Umbilical cord (tissue), 2 donors: Measurements from ENCODE around the gene ANKRD11. TPM values are rescaled to one million over a fixed set of nuclear protein-coding genes. Genes with fewer than 3 reads are reported as not detected.
"Not testable (repeated sequence)": the region's sequence is repeated elsewhere in the genome, so short reads cannot be mapped to it uniquely, and the experiment has no call there.

Experiments
- DNase-seq: peaks from one replicate; pipeline ENCODE4 v3.0.0-alpha.2; 2015; ENCODE audit warnings: low spot score
- total RNA-seq: library from RNA; depleted of rRNA; stranded (reverse); fragments of >200 nt; gene quantifications from one replicate; pipeline ENCODE4 v1.2.3, GENCODE V29; 2014; ENCODE audit warnings: low replicate concordance; ENCODE audit not compliant: insufficient read depth

The ANKRD11 gene
- total RNA-seq, 1 donor from 2014 or later: 43.8 TPM

GRCh38 chr16:89384282-89384681, 106.1 kb downstream of the ANKRD11 start:
- DNase-seq: no peak

DNA sequence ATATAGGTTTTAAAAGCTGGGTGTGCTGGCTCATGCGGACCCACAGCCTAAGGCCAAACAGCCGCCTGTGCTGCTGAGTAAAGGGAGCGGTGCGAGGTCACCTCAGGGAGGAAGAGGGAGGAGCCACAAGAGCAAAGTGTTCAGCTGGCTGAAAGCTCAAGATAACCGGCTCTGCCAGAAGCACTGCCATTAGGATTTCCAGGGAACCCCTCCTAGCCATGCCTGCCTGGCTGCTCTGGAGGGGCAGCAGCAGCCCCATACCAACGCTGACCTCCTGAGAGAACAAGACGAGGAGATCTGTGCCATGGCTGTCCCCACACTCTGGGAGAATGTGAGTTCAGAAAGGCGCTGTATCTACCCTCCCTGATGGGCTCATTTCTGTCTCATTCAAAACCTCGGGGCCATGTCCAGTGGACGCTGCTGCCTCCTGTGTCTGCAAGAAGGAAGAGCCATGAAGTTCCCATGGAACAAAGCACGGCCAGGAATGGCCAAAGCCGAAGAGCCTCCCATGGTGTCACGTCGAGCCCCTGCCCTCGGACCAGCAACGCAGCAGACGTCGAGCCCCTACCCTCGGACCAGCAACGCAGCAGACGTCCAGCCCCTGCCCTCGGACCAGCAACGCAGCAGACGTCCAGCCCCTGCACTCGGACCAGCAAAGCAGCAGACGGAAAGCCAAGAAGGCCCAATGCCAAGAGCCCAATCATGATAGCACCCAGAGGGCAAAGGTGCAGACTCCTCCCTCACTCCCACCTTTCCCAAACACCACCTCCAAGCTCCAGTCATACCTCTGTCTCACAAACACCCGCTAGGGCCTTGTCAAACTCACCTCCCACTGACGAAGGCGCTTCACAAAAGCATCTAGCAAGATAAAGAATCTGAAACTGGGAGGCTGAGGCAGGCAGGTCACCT, 107.0 kb downstream of the ANKRD11 start:
- peak; percentile 70 for DNase-seq

DNA sequence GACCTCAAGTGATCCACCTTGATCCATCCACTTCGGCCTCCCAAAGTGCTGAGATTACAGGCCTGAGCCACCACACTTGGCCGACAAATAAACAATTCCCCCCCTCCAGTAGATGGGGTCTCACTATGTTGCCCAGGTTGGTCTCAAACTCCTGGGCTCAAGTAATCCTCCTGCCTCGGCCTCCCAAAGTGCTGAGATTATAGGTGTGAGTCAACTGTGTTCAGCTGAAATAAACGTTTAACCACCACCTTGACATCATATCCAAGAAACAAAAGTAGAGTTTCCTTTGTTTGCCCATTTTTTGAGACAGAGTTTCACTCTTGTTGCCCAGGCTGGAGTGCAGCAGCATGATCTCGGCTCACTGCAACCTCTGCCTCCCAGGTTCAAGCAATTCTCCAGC, 107.8 kb downstream of the ANKRD11 start:
- DNase-seq: not testable (repeated sequence)

- no peak for DNase-seq
Observed at GRCh38 chr16:89381788-89382187, 108.6 kb downstream of the ANKRD11 start.

DNA sequence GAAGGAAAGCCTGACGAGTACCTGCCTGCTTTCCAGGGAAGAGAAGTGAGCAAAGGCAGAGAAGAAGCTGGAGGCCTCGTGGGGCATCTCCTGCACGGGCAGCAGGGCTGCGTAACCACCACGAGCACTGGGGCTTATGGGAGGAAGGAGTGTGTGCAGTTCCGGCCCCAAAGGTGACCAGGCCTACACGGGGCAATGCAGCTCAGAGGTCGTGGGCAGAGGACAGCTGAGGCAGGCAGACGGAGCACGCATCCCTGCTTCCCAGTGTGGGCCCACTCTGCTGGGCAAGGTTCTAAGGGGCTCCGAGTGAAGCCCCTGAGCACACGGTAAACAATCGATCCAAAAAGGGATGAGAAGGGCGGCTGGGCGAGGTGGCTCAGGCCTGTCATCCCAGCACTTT, 109.7 kb downstream of the ANKRD11 start:
- no peak for DNase-seq

DNA sequence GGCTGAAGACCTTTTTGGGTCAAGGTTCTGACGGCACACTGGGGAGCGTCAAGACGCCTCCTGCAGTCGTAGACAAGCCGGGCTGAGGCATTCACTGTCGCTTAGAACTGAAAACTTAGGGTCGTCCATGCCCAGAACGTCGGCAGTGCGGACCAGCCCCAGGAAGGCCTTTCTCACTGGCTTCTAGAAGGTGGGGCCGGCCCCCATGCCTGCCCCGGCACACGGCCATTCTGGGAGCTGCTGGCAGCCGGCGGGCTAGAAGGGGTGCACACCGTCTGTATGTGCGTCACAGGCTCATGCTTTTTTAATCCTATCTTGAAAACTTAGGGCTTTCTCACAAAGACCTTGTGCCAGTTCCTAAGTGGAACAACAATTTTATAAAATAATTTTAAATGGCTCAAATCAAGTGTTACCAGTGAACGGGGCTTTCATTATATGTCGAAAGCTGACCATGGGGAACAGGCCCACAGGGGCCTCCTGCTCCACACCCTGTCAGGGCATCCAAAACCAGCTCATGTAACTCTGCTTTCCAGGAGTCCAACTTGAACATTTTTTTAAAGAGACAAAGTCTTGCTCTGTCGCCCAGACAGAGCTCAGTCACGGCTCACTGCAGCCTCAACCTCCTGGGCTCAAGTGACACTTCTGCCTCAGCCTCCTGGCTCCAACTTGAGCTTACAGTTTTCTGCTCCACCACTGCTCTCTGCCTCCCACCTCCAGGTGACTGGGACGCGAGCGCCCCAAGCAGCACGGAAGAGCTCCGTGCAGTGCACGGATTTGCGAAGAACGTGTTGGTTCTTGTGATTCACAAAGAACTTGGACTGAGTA, 111.2 kb downstream of the ANKRD11 start:
- peak; percentile 55 for DNase-seq

- no peak for DNase-seq
Observed at GRCh38 chr16:89377453-89377848, 112.9 kb downstream of the ANKRD11 start.

- DNase-seq: no peak
Observed at GRCh38 chr16:89376812-89377452, 113.4 kb downstream of the ANKRD11 start.

DNA sequence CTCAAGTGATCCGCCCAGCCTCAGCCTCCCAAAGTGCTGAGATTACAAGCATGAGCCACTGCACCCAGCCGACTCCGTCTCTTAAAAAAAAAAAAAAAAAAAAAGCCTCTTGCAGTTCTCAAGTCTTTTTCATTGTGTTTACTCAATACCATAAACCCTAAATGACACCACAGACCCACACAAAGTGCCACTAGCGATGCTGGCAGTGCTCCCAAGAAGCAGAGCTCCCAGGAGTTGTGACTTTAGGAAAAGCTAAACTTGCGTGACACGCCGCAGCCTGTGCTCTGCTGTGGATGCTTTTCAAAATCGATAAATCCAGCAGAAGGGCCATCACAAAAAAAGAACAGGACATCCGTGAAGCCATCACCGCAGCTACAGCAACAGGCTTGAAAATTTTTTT, 114.7 kb downstream of the ANKRD11 start:
- DNase-seq: no peak

DNA sequence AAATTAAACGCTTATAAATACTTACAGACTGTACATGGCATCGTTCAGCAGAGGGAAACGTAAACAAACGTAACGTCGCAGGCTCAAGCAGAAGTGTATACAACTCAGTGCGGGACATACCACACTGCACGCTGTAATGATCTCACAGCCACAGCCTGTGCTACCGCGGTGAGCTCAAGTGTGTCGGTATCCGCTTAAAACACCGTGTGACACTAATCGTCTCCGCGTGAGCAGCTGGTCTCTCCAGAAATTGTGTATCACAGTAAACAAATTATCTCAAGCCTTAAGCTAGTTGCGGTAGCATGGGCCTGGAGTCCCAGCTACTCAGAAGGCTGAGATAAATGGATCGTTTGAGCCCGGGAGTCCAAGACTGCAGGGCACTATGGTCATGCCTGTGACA, 115.3 kb downstream of the ANKRD11 start:
- no peak for DNase-seq

DNA sequence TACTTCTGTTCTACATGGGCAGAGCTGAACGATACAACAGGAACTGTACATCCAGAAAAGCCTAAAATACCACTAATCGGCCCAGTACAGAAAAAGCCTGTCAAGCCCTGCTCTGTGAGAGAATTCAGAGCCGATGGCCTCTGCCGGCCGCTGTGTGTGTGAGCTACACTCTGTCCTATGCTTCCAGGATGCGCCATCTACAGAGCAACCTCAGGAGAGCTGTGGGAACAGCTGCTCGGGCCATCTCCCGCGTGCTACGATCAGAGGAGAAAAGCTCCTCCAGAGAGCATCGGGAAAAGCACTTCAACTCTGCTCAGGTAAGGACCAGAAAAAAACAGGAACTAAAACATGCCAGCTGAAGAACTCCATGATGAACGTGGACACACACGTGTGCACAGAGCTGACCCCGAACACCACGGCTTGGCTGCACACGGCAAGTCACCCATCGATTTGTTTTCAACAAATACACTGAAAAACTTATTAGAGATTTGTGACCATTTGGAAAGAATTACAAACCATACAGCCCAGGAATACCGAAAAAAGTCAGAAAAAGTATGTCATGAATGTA, 115.9 kb downstream of the ANKRD11 start:
- DNase-seq: peak; percentile 28

DNA sequence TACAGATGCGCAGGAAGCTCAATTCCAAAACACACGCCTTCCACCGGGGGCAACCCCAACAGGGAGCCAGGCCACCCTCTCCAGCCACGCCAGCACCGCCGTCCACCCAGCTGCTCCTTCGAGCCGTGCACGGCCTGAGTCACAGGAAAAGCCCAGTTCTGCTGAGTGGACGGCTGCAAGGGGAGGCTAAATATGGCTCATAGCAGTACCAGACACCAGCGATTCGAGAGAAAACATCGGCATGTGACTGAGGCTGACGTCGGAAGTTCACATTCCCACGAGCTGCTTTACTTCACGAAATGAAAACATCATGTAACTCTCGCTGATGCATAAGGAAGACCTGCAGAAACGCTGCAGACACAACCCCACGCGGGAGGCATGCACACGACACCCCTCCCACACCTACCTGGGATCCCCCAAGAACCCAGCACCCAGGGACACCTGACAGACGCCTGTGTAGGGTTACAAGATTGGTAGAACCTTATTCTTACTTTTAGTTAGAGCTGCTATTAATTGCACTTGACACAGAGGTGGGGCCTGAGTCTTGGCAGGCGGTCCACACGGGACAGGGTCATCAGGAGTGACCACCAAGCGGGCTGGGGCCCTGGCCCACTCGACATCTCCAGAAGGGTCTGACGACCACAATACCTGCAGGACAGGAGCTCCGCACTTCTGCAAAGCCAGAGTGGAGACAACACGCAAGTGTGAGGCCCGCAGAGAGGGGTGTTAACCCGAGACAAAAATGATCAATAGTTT, 116.8 kb downstream of the ANKRD11 start:
- peak; percentile 65 for DNase-seq

DNA sequence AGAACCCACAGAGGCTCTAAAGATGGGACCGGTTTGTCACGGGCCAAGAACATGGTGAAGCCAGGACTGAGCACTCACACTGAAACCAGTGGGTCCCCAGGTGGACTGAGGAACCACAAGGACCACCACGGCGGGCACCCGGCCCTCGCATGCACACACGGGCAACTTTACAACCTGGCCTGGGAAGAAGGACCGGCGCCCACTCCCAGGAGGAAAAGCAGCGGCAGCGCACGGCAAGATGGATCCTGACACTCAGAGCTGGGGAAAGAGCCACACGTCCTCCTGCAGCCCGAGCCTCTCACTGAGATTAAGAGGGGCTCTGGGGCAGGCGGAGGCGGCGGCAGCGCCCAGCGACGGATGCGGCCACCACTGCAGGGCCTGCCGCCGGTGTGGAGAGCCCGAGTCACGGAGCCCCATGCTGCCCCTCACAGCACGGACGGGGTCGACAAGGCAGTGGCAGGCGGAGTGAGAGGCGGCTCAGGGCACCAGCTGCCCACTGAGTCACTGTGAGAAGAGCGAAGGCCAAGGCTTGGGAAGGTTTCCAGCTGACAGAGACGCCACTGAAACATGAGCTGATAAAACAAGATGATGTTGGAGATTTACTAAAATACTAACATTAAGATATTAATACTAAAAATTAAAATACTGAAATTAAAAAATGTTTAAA, 118.3 kb downstream of the ANKRD11 start:
- DNase-seq: no peak

GRCh38 chr16:89371386-89371785, 119.0 kb downstream of the ANKRD11 start:
- no peak for DNase-seq

DNA sequence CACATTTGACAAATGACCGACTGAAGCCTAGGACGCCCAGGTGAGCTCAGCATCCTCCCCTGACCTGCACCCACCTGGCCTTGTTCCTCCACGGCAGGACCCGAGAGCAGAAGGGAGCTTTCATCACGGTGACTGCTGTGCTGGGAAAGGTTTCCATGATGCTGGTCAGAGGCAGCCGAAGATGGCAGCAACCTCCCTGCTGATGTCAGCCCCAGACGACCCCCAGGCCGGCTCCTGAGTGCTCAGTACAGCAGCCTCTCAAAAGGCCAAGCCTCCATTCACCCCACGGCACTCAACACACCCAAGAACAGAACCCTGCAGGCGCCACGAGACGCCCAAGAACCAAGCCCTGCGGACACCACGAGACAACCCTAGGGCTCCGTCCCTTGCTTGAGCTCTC, 119.8 kb downstream of the ANKRD11 start:
- DNase-seq: no peak

- DNase-seq: peak; percentile 79
Observed at GRCh38 chr16:89370081-89370511, 120.3 kb downstream of the ANKRD11 start.

DNA sequence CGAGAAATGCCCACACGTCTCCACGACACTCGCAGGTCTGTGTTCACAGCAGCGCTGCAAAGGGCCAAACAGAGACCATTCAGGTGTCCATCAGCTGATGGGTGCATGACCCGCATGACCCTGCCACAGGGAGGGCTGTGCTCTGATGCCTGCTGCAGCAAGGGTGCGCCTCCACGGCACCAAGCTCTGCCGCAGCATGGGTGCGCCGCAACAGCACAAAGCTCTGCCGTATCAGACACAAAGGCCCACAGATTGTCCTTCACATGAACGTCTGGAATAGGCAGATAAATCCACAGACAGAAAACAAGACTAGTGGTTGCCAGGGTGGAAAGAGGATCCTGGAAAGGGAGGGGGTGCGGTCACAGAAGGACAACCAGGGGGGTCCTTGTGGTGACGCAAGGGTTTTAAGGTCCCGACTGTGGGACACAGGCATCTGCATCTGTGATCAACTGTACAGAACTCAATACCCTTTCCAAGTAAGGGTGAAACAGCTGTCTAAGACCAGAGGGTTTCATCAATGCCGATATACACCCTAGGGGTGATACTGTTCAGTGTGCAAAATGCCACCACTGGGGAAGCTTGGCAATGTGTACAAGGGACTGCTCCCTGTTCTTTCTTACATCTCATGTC, 121.0 kb downstream of the ANKRD11 start:
- no peak for DNase-seq

- no peak for DNase-seq
Observed at GRCh38 chr16:89368604-89369249, 121.6 kb downstream of the ANKRD11 start.

DNA sequence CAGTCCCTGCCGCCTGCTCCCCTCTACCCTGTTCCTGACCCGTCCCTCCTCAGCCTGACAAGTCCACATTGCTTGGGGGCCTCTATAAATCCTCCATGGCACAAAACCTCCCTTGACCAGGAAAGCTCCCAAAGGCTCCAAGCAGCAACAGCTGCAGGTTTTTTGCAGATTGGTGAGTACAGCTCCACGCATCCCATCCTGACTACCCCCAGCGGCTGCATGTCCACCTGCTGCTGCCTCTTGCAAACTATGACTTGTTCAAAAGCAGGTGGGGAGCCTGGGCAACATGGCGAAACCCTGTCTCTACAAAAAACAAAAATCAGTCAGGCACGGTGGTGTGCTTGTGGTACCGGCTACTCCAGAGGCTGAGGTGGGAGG, 122.8 kb downstream of the ANKRD11 start:
- DNase-seq: no peak
